ENCODE data around the gene OLA1. TPM values are rescaled to one million over a fixed set of nuclear protein-coding genes. Genes with fewer than 3 reads are reported as not detected.

Gene OLA1
- total RNA-seq, 3 donors from 2014 or later = 56.0 to 73.7 (median 69.1) TPM

- Histone ChIP-seq H3K4me3 (no peak overlapping the region), H3K27me3 (no peaks in the 10 kb centered on the region), H3K36me3 (no peaks in the 10 kb centered on the region), H3K4me1 (peaks cover 0 to 6% of the 10 kb centered on the region in 2 donors), H3K9me3 (no peaks in the 10 kb centered on the region), H3K27ac (no peak overlapping the region)
- TF ChIP-seq POLR2AphosphoS5 (IDR thresholded peaks at IDR 0.05) (no peak), POLR2A (IDR thresholded peaks at IDR 0.05) (no peak), CTCF (IDR thresholded peaks at IDR 0.05) (no peak)
- intact Hi-C loops (cut with DNase I; ENCODE audit: low total_unique reads) = no loop called here
- DNase-seq (ENCODE audit: low spot score in 2 of 2) = no peak
Observed at GRCh38 chr2:174245065-174245464, 3.3 kb downstream of the OLA1 start.

DNA sequence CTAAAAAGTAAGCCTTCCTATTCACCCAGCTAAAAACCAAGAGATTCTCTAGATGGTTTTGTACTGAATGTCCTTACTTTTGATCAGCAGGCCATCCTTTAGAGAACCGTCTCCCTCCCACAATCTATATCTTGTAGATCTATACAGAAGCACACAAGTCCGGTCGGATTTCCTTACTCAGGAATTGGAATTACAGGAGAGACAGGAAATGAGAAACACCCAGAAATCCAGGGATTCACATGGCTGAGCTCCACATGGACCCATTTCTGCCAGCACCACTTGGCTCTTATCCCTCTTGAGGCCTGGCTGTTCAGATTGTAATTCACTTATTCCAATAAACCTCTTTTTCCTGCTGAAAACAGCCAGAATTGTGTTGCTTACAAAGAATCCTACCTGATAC, 4.5 kb downstream of the OLA1 start:
- TF ChIP-seq POLR2A (IDR thresholded peaks at IDR 0.05) = no peak
- TF ChIP-seq POLR2AphosphoS5 (IDR thresholded peaks at IDR 0.05) = no peak
- no peak for TF ChIP-seq CTCF (IDR thresholded peaks at IDR 0.05)

GRCh38 chr2:174240097-174240496, 8.2 kb downstream of the OLA1 start:
- Histone ChIP-seq H3K9me3 (no peaks in the 10 kb centered on the region), H3K36me3 (no peaks in the 10 kb centered on the region), H3K27me3 (no peaks in the 10 kb centered on the region), H3K4me3 (no peak overlapping the region), H3K4me1 (no peaks in the 10 kb centered on the region), H3K27ac (no peak overlapping the region)
- TF ChIP-seq CTCF (IDR thresholded peaks at IDR 0.05) (no peak), POLR2AphosphoS5 (IDR thresholded peaks at IDR 0.05) (no peak), POLR2A (IDR thresholded peaks at IDR 0.05) (no peak)
- no peak for DNase-seq (ENCODE audit: low spot score in 2 of 2)
- intact Hi-C loops (cut with DNase I; ENCODE audit: low total_unique reads) = no loop called here

More for the DNA sequence above, 4.5 kb downstream of the OLA1 start:
- H3K9me3 ChIP-seq = no peaks in the 10 kb centered on the region
- no peak overlapping the region for H3K4me3 ChIP-seq
- H3K27ac ChIP-seq = no peak overlapping the region
- peaks cover 0 to 6% of the 10 kb centered on the region in 2 donors for H3K4me1 ChIP-seq
- H3K36me3 ChIP-seq = no peaks in the 10 kb centered on the region
- DNase-seq (ENCODE audit: low spot score in 2 of 2) = no peak
- intact Hi-C loops (cut with DNase I; ENCODE audit: low total_unique reads) = no loop called here
- no peaks in the 10 kb centered on the region for H3K27me3 ChIP-seq

- Histone ChIP-seq H3K27ac (no peak overlapping the region), H3K27me3 (no peaks in the 10 kb centered on the region), H3K36me3 (no peaks in the 10 kb centered on the region), H3K4me3 (no peak overlapping the region), H3K4me1 (no peaks in the 10 kb centered on the region), H3K9me3 (no peaks in the 10 kb centered on the region)
- TF ChIP-seq CTCF (IDR thresholded peaks at IDR 0.05) = no peak
- no peak for TF ChIP-seq POLR2A (IDR thresholded peaks at IDR 0.05)
- TF ChIP-seq POLR2AphosphoS5 (IDR thresholded peaks at IDR 0.05) = no peak
- intact Hi-C loops (cut with DNase I; ENCODE audit: low total_unique reads) = no loop called here
- DNase-seq (ENCODE audit: low spot score in 2 of 2) = no peak
Observed at GRCh38 chr2:174236429-174236828, 11.9 kb downstream of the OLA1 start.

DNA sequence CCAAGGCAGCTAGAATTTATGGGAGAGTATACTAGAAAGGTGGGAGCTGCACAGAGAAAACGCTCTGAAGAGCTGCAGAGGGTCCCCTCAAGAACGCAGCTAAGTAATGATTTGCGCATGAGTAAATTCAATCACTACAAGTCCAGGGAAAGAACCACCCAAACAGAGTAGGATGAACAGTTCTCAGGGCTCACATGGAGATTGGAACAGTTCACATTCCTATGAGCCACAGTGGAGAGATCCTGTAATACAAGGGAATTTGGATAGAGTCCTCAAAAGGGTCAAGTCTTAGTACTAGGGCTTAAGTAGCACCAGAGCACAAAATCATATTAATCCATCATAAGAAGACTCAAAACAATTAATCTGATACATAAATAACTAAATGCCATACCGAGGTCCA, 12.7 kb downstream of the OLA1 start:
- no peaks in the 10 kb centered on the region for H3K4me1 ChIP-seq
- H3K9me3 ChIP-seq = no peaks in the 10 kb centered on the region
- H3K27ac ChIP-seq = no peak overlapping the region
- H3K36me3 ChIP-seq = no peaks in the 10 kb centered on the region
- DNase-seq (ENCODE audit: low spot score in 2 of 2) = no peak
- no peaks in the 10 kb centered on the region for H3K27me3 ChIP-seq
- no peak for TF ChIP-seq POLR2A (IDR thresholded peaks at IDR 0.05)
- no peak overlapping the region for H3K4me3 ChIP-seq
- intact Hi-C loops (cut with DNase I; ENCODE audit: low total_unique reads) = no loop called here

DNA sequence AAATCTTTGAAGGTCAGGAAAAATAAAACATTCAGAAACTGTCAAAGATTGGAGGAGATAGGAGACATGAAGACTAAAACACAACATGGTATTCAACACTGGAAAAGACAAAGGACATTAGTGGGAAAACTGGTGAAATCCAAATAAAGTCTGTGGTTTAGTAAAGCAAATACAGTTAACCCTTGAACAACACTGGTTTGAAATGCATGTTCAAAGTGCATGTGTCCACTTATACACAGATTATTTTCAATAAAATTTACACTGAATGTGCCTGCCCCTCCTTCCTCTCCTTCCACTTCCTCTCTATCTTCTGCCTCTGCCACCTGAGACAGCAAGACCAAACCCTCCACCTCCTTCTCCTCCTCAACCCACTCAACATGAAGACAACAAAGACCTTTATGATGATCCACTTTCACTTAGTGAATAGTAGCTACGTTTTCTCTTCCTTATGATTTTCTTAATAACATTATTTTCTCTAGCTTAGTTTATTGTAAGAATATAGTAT, 14.5 kb downstream of the OLA1 start:
- H3K9me3 ChIP-seq = no peaks in the 10 kb centered on the region
- H3K4me3 ChIP-seq = no peak overlapping the region
- TF ChIP-seq POLR2A (IDR thresholded peaks at IDR 0.05) = no peak
- H3K27me3 ChIP-seq = no peaks in the 10 kb centered on the region
- DNase-seq (ENCODE audit: low spot score in 2 of 2) = no peak
- no peak overlapping the region for H3K27ac ChIP-seq
- intact Hi-C loops (cut with DNase I; ENCODE audit: low total_unique reads) = no loop called here
- no peaks in the 10 kb centered on the region for H3K36me3 ChIP-seq
- no peaks in the 10 kb centered on the region for H3K4me1 ChIP-seq

Data from breast epithelium (tissue), 4 donors.